NT2/D1 (cell line): Measurements from ENCODE around the gene CYP8B1.

Source experiments
- SUZ12 ChIP-seq: IDR thresholded peaks from 2 replicates; pipeline ENCODE4 v1.6.1; 2011; ENCODE audit not compliant: insufficient read length, insufficient read depth; ENCODE audit errors: extremely low read depth
- YY1 ChIP-seq: IDR thresholded peaks from 2 replicates; pipeline ENCODE4 v1.6.1; 2011; ENCODE audit not compliant: insufficient read length, insufficient read depth
- ZNF274 ChIP-seq: IDR thresholded peaks from 2 replicates; pipeline ENCODE4 v1.6.1; 2011; ENCODE audit warnings: mild to moderate bottlenecking, low read depth, low read length

GRCh38 chr3:42875325-42876151 is at the start of gene CYP8B1:
- no peak for TF ChIP-seq ZNF274
- TF ChIP-seq YY1 = no peak
- no peak for TF ChIP-seq SUZ12
